GM12878 (cell line): ENCODE results near the gene PINK1. TPM values are rescaled to one million over a fixed set of nuclear protein-coding genes. Genes with fewer than 3 reads are reported as not detected.

ENCODE experiments used
- ATAC-seq: fragments of 200-7000 bp; cut with Tn5 transposase; 3 replicates; pipeline ENCODE4 v1.9.1; 2020; ENCODE audit warnings: mild to moderate bottlenecking, moderate library complexity
- BruUV-seq: library from RNA; stranded (reverse); fragments of 400-500 nt; replicated peaks from 2 replicates; lab custom pipeline; 2021; lab: Mats Ljungman, UMichigan
- CTCF ChIA-PET: fragments of 300-600 bp; sonication (Branson Sonifier 250); formaldehyde crosslinking; extraction: SDS; loops from one replicate; lab custom pipeline; 2021; ENCODE audit warnings: inconsistent platforms; lab: Yijun Ruan, JAX
- POLR2A ChIA-PET: fragments of 350-600 bp; formaldehyde crosslinking; extraction: SDS; loops from one replicate; lab custom pipeline; 2021; ENCODE audit warnings: inconsistent platforms; lab: Charles Lee
- RAD21 ChIA-PET: fragments of 300-600 bp; sonication (Branson Sonifier 250); formaldehyde crosslinking; loops from one replicate; lab custom pipeline; 2023; ENCODE audit warnings: antibody characterized with exemption; ENCODE audit not compliant: unreplicated experiment; lab: Charles Lee
- SMC1A ChIA-PET: fragments of 300-600 bp; sonication (Branson Sonifier 250); formaldehyde crosslinking; loops from one replicate; lab custom pipeline; 2023; ENCODE audit not compliant: unreplicated experiment, uncharacterized antibody; lab: Charles Lee
- DNase-seq: peaks from one replicate; pipeline ENCODE4 v3.0.0-alpha.2; 2011; ENCODE audit warnings: low read depth, low spot score
- FAIRE-seq: peaks from 3 replicates; lab custom pipeline; 2011; peaks lifted over from hg19 to GRCh38; lab: Jason Lieb, UNC
- H2AFZ ChIP-seq: 2 replicates; pipeline ENCODE4 v1.6.0; 2011; ENCODE audit warnings: low read depth, low read length, control low read depth; ENCODE audit not compliant: control insufficient read depth
- H3K27ac ChIP-seq: 2 replicates; pipeline ENCODE4 v1.5.1; 2011; ENCODE audit warnings: control low read depth; ENCODE audit not compliant: control insufficient read depth, insufficient read depth
- H3K27me3 ChIP-seq, 2 experiments: replicated peaks in 1 of 2; 2 replicates each; pipeline versions ENCODE4 v1.6.0 to v1.6.1; 2011; ENCODE audit warnings: low read length in 1 of 2; ENCODE audit not compliant: control insufficient read depth in 2 of 2, insufficient read depth in 2 of 2
- H3K36me3 ChIP-seq, 2 experiments: 2 replicates each; pipeline ENCODE4 v1.5.1; 2011; ENCODE audit warnings: low read length in 1 of 2; ENCODE audit not compliant: control insufficient read depth in 2 of 2, insufficient read depth in 2 of 2
- H3K4me1 ChIP-seq: 2 replicates; pipeline ENCODE4 v1.6.1; 2011; ENCODE audit warnings: mild to moderate bottlenecking, low read length, moderate library complexity, mixed read lengths; ENCODE audit not compliant: control insufficient read depth, insufficient read depth
- H3K4me2 ChIP-seq: 2 replicates; pipeline ENCODE4 v1.6.0; 2011; ENCODE audit warnings: control low read depth; ENCODE audit not compliant: control insufficient read depth, insufficient read depth
- H3K4me3 ChIP-seq: fragments of 200-600 bp; sonication (generic); 2 replicates; pipeline ENCODE4 v1.5.1; 2016
- H3K79me2 ChIP-seq: 2 replicates; pipeline ENCODE4 v1.6.0; 2011; ENCODE audit warnings: low read length; ENCODE audit not compliant: control insufficient read depth, insufficient read depth
- H3K9ac ChIP-seq: 2 replicates; pipeline ENCODE4 v1.8.0; 2011; ENCODE audit warnings: low read length, control low read depth, mixed read lengths; ENCODE audit not compliant: control insufficient read depth, insufficient read depth
- H3K9me3 ChIP-seq: replicated peaks from 3 replicates; pipeline ENCODE4 v1.5.1; 2011; ENCODE audit warnings: mild to moderate bottlenecking, low read length; ENCODE audit not compliant: control insufficient read depth, insufficient read depth
- H4K20me1 ChIP-seq: 2 replicates; pipeline ENCODE4 v1.6.0; 2011; ENCODE audit not compliant: control insufficient read depth, insufficient read depth
- CBX5 ChIP-seq: sonication (generic); IDR thresholded peaks from 2 replicates; pipeline ENCODE4 v1.6.1; 2016; ENCODE audit warnings: low read depth, moderate library complexity, mild to moderate bottlenecking, inconsistent platforms
- CHD4 ChIP-seq: fragments of 200-600 bp; sonication (generic); IDR thresholded peaks from 2 replicates; pipeline ENCODE4 v1.6.1; 2016; ENCODE audit warnings: mild to moderate bottlenecking
- FOXM1 ChIP-seq: IDR thresholded peaks from 2 replicates; pipeline ENCODE4 v1.6.1; 2012; ENCODE audit warnings: low read depth, mild to moderate bottlenecking, inconsistent platforms, low read length, moderate library complexity
- NBN ChIP-seq: fragments of 450-650 bp; IDR thresholded peaks from 2 replicates; pipeline ENCODE4 v1.6.1; 2016
- NR2C2 ChIP-seq: IDR thresholded peaks from 2 replicates; pipeline ENCODE4 v1.6.1; 2011; ENCODE audit warnings: borderline replicate concordance, low read depth; ENCODE audit not compliant: control insufficient read depth, insufficient read length
- POU2F2 ChIP-seq: IDR thresholded peaks from 3 replicates; pipeline ENCODE4 v1.6.1; 2011; ENCODE audit warnings: low read depth, mild to moderate bottlenecking, low read length, borderline replicate concordance
- SPI1 ChIP-seq: IDR thresholded peaks from 2 replicates; pipeline ENCODE4 v1.6.1; 2011; ENCODE audit warnings: low read depth, mild to moderate bottlenecking, low read length, moderate library complexity, borderline replicate concordance; ENCODE audit not compliant: insufficient read depth
- STAT1 ChIP-seq: fragments of 450-650 bp; conservative IDR thresholded peaks from 2 replicates; pipeline ENCODE4 v1.6.1; 2014; ENCODE audit warnings: antibody characterized with exemption, mild to moderate bottlenecking
- ZBTB11 ChIP-seq: fragments of 450-650 bp; formaldehyde crosslinking; IDR thresholded peaks from 2 replicates; pipeline ENCODE4 v1.5.0; 2022; ENCODE audit warnings: mild to moderate bottlenecking, missing genetic modification characterization
- ZNF592 ChIP-seq: fragments of 450-650 bp; IDR thresholded peaks from 2 replicates; pipeline ENCODE4 v1.6.1; 2017; ENCODE audit warnings: mild to moderate bottlenecking, moderate library complexity
- WGBS: methylation state at CpG from one replicate; pipeline ENCODE4 v1.1.6; 2016; ENCODE audit warnings: low lambda C conversion rate; ENCODE audit not compliant: insufficient replicate concordance, insufficient coverage; ENCODE audit errors: missing lambda C conversion rate; 5-methylcytosine and 5-hydroxymethylcytosine counted together
- in situ Hi-C: fragments of 300-500 bp; cut with MboI; formaldehyde crosslinking; loops from 9 replicates; pipeline ENCODE4 v1.14.3; 2018; ENCODE audit warnings: mixed read lengths
- intact Hi-C: fragments of 100-400 bp; cut with micrococcal nuclease; formaldehyde crosslinking; loops from one replicate; pipeline ENCODE4 v1.14.2; 2022; ENCODE audit not compliant: unreplicated experiment
- polyA plus RNA-seq, 11 experiments: library from polyadenylated mRNA; depleted of rRNA in 4 of 11; unstranded in 6 of 11; stranded (reverse) in 5 of 11; fragments of >200 nt; fragmentation: Nextera tagmentation in 4 of 11; fragmentation: Illumina TruSeq in 1 of 11; extraction: Ambion mirVana in 4 of 11; extraction: Trizol in 1 of 11; gene quantifications; 1 replicate in 1 of 11; 2 replicates in 10 of 11; pipeline versions ENCODE4 v1.2.1 to v1.2.3, GENCODE V29; 2011 to 2016; ENCODE audit warnings: inconsistent platforms in 2 of 11, missing spikeins in 2 of 11, low read depth in 1 of 11
- total RNA-seq, 4 experiments: library from RNA; depleted of rRNA in 3 of 4; stranded (reverse); fragments of >200 nt in 3 of 4; fragmentation: Illumina TruSeq in 1 of 4; extraction: Trizol in 1 of 4; gene quantifications; 2 replicates each; pipeline versions ENCODE4 v1.2.1 to v1.2.3, GENCODE V29; 2013 to 2021
- TF ChIP-seq, protein P1 (sequence below): fragments of 450-650 bp; IDR thresholded peaks from 2 replicates; pipeline ENCODE4 v1.6.1; 2017; ENCODE audit warnings: mild to moderate bottlenecking

Gene PINK1
- total and polyA plus RNA-seq, 10 of the 15 experiments (the other 5 are each of a cell fraction or from before 2014, with no cell fraction given): 0.42 to 4.4 (median 1.9) TPM; not detected in 1

GRCh38 chr1:20663969-20664715, 30.9 kb downstream of the PINK1 start:
- in situ Hi-C loops: no loop called here
- Histone ChIP-seq H3K9ac (no peak overlapping the region), H3K4me3 (no peak overlapping the region), H3K27me3 (no peaks in the 10 kb centered on the region), H3K4me1 (0 out of 2 replicates have a peak, but pooled peaks cover 7% of the 10 kb centered on the region), H3K36me3 (0 out of 4 replicates have a peak, but pooled peaks cover 0 to 3% of the 10 kb centered on the region in 2 experiments), H3K27ac (no peak overlapping the region), H3K9me3 (no peaks in the 10 kb centered on the region), H3K79me2 (peaks cover 23% of the 10 kb centered on the region), H4K20me1 (no peaks in the 10 kb centered on the region), H2AFZ (no peak overlapping the region), H3K4me2 (no peak overlapping the region)
- ChIA-PET SMC1A (no interaction called here), POLR2A (interaction anchor here (0.6 kb wide), 1 partner anchor 238 kb away, joined by 6 read pairs; no protein-coding TSS in a partner anchor), RAD21 (no interaction called here), CTCF (interaction anchor here (1.5 to 3.2 kb wide), 2 partner anchors 30 to 531 kb away, joined by 4 to 13 read pairs; no protein-coding TSS in a partner anchor)
- DNase-seq: no peak
- intact Hi-C loops: no loop called here
- ATAC-seq: no peak
- no peak for FAIRE-seq
- BruUV-seq: no TSS peak
- WGBS: 76% methylated on average over 7 of the region's 12 CpGs
- TF ChIP-seq CHD4: no peak
- TF ChIP-seq NBN: no peak
- no peak for TF ChIP-seq NR2C2
- no peak for TF ChIP-seq ZNF592
- no peak for TF ChIP-seq POU2F2
- no peak for TF ChIP-seq SPI1
- no peak for TF ChIP-seq FOXM1
- TF ChIP-seq, protein P1, sequence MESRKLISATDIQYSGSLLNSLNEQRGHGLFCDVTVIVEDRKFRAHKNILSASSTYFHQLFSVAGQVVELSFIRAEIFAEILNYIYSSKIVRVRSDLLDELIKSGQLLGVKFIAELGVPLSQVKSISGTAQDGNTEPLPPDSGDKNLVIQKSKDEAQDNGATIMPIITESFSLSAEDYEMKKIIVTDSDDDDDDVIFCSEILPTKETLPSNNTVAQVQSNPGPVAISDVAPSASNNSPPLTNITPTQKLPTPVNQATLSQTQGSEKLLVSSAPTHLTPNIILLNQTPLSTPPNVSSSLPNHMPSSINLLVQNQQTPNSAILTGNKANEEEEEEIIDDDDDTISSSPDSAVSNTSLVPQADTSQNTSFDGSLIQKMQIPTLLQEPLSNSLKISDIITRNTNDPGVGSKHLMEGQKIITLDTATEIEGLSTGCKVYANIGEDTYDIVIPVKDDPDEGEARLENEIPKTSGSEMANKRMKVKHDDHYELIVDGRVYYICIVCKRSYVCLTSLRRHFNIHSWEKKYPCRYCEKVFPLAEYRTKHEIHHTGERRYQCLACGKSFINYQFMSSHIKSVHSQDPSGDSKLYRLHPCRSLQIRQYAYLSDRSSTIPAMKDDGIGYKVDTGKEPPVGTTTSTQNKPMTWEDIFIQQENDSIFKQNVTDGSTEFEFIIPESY: no peak
- TF ChIP-seq STAT1: no peak
- no peak for TF ChIP-seq CBX5
- no peak for TF ChIP-seq ZBTB11 (CRISPR knock-in tag)
